ENCODE measurements around the gene TSSK1B.
"Not testable (repeated sequence)": the region's sequence is repeated elsewhere in the genome, so short reads cannot be mapped to it uniquely, and the experiment has no call there.

The TSSK1B gene, protein sequence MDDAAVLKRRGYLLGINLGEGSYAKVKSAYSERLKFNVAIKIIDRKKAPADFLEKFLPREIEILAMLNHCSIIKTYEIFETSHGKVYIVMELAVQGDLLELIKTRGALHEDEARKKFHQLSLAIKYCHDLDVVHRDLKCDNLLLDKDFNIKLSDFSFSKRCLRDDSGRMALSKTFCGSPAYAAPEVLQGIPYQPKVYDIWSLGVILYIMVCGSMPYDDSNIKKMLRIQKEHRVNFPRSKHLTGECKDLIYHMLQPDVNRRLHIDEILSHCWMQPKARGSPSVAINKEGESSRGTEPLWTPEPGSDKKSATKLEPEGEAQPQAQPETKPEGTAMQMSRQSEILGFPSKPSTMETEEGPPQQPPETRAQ

DNA sequence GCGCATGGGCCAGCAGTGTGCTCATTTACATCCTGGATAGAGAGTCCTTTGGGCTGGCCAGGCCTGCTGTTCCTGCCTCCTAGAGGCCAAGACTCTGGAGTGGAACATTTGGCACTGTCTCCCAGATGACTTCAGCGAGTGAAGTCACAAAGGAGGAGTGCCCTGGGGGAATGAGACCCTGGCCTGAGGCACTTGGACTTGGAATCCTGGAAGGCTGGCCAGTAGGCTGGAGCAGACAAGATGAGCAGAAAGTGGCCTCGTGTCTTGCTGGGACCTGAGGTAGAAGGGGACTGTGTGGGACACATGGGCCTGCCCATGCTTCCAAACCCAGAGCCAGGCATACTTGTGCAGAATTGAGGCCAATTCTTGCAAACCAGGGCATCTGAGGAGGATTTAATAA is at the start of gene TSSK1B:
TSS of gene TSSK1B (minus strand) at position 101 of the 400 bp plus-strand sequence. CDS start 150 bp downstream, outside the sequence.
- H3K4me1 Mint-ChIP-seq = no peaks in the 10 kb centered on the region
- no peak within 1 kb of the TSS for H3K4me3 Mint-ChIP-seq
- ATAC-seq (no peak), DNase-seq (no peak)
- H3K27me3 Mint-ChIP-seq = no peaks in the 10 kb centered on the region
- H3K36me3 Mint-ChIP-seq (ENCODE audit: low read depth) = no peaks in the 10 kb centered on the region
- no peak within 1 kb of the TSS for H3K27ac Mint-ChIP-seq
- no peaks in the 10 kb centered on the region for H3K9me3 Mint-ChIP-seq

DNA sequence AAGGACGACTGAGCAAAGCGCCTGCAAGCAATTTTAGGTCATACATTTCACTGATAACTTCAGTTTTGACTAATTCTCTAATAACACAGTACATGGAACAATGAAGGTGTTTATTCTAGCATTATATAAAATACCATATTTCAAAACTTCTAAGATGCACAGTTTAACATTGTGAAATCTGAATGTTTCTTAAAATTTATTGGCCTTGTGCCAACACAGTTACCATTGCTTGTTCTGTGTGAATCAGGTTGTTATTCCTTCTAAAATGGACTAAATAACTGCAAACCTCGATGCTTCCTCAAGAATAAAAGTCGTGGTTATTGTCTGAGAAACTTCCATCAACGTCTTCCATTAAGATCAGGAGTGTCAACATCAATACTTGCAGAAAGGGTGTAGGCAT is 45.5 kb upstream of the TSSK1B start:
- ATAC-seq (no peak), DNase-seq (no peak)
- no peak overlapping the region for H3K27ac Mint-ChIP-seq
- H3K4me1 Mint-ChIP-seq = no peaks in the 10 kb centered on the region
- H3K27me3 Mint-ChIP-seq = peaks cover 44% of the 10 kb centered on the region
- H3K4me3 Mint-ChIP-seq = no peak overlapping the region
- H3K9me3 Mint-ChIP-seq = no peaks in the 10 kb centered on the region
- H3K36me3 Mint-ChIP-seq (ENCODE audit: low read depth) = no peaks in the 10 kb centered on the region

- Mint-ChIP-seq H3K4me1 (no peaks in the 10 kb centered on the region), H3K27me3 (peaks cover 47% of the 10 kb centered on the region), H3K36me3 (ENCODE audit: low read depth) (no peaks in the 10 kb centered on the region), H3K4me3 (no peak overlapping the region), H3K27ac (no peak overlapping the region), H3K9me3 (no peaks in the 10 kb centered on the region)
- ATAC-seq (no peak), DNase-seq (no peak)
Observed at GRCh38 chr5:113478691-113479090, 43.9 kb upstream of the TSSK1B start.

DNA sequence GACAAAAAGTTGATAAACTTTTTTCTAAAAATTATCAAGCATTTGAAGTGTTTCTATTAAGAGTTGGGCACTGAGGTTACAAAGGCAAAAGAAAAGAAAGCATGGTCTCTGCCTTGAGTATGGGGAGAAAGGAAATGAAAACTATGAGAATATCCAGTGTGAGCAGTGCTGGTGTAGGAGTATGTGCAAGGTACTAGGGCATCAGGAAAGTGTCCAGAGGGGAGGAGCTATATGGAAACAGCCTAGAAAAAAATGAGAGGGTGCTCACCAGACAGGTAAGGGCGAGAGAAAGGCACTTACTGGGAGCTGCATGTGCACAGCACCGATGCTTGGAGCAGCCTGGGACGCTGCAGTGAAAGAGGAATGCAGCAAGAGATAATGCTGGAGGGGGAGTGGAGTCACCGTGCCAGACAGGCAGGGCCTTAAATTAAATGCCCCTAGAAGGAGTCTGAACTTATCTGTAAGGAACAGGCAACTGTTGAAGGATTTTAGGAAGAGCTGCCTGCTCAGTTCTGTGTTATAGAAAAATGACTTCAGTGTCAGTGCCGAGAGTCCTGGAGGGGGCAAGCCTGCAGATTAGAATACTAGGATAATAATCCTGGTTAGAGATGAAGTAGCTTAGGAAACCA is 39.4 kb upstream of the TSSK1B start:
- ATAC-seq = no peak
- DNase-seq = no peak
- Mint-ChIP-seq H3K4me1 (no peaks in the 10 kb centered on the region), H3K36me3 (ENCODE audit: low read depth) (no peaks in the 10 kb centered on the region), H3K27me3 (peaks cover 39% of the 10 kb centered on the region), H3K4me3 (no peak overlapping the region), H3K9me3 (peaks cover 4% of the 10 kb centered on the region), H3K27ac (no peak overlapping the region)

DNA sequence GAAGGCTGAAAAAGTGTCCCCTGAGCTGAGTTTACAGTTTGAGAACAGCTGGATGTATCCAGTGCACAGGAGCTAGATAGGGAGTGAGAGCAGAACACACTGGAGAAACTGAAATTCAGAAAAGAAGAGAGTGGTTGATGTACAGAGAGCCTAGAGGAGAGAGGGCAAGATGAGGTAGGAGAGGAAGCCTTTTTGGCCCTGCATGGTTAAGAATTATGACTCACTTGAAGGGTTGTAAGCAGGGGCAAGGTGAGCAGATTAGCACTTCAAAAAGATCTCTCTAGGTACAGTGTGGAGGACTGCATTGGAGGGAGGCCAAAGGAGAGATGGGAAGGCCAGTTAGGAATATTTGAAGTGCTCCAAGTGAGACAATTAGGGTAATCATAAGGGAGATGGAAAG is 28.2 kb upstream of the TSSK1B start:
- DNase-seq = no peak
- H3K9me3 Mint-ChIP-seq = no peaks in the 10 kb centered on the region
- H3K4me1 Mint-ChIP-seq = no peaks in the 10 kb centered on the region
- H3K27me3 Mint-ChIP-seq = peaks cover 4% of the 10 kb centered on the region
- no peak overlapping the region for H3K4me3 Mint-ChIP-seq
- no peak for ATAC-seq
- H3K27ac Mint-ChIP-seq = no peak overlapping the region
- H3K36me3 Mint-ChIP-seq (ENCODE audit: low read depth) = no peaks in the 10 kb centered on the region

DNA sequence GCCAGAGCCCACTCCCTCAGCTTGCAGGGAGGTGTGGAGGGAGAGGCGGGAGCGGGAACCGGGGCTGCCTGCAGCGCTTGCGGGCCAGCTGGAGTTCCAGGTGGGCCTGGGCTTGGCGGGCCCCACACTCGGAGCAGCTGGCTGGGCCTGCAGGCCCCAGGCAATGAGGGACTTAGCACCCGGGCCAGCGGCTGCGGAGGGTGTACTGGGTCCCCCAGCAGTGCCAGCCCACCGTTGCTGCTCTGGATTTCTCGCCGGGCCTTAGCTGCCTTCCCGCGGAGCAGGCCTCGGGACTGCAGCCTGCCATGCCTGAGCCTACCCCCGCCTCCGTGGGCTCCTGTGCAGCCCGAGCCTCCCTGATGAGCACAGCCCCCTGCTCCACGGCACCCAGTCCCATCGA is 22.3 kb upstream of the TSSK1B start:
- H3K36me3 Mint-ChIP-seq (ENCODE audit: low read depth); H3K27me3 Mint-ChIP-seq; ATAC-seq; DNase-seq; H3K4me3 Mint-ChIP-seq; H3K9me3 Mint-ChIP-seq; H3K4me1 Mint-ChIP-seq; H3K27ac Mint-ChIP-seq: not testable (repeated sequence)

- Mint-ChIP-seq H3K4me3 (no peak overlapping the region), H3K27ac (no peak overlapping the region), H3K27me3 (peaks cover 6% of the 10 kb centered on the region), H3K4me1 (peaks cover 3% of the 10 kb centered on the region), H3K9me3 (no peaks in the 10 kb centered on the region), H3K36me3 (ENCODE audit: low read depth) (no peaks in the 10 kb centered on the region)
- DNase-seq (no peak), ATAC-seq (no peak)
Observed at GRCh38 chr5:113452941-113453340, 18.2 kb upstream of the TSSK1B start.

GRCh38 chr5:113451797-113452196 is 17.0 kb upstream of the TSSK1B start:
- Mint-ChIP-seq H3K4me1 (peaks cover 3% of the 10 kb centered on the region), H3K4me3 (no peak overlapping the region), H3K36me3 (ENCODE audit: low read depth) (no peaks in the 10 kb centered on the region), H3K27ac (no peak overlapping the region), H3K9me3 (no peaks in the 10 kb centered on the region), H3K27me3 (peaks cover 13% of the 10 kb centered on the region)
- no peak for ATAC-seq
- DNase-seq = no peak

DNA sequence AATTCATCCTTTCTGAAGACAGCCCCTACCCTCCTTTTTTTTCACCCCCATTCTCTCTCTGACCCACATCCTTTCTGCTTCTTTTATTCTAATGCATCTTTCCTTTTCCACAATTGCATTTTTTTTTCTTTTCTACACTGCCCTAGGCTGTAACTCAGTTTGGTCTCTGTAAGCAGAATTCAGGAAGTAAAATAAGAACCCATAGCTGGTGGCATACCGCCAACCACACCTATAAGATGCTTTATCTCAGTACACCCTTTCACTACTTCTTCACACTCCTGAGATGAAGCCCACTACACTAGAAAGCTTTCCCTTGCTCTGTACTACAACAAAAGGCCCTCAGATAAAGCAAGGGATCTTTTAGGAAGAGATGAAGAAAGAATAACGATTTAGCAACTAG is 16.1 kb upstream of the TSSK1B start:
- no peak overlapping the region for H3K27ac Mint-ChIP-seq
- DNase-seq (no peak), ATAC-seq (no peak)
- peaks cover 3% of the 10 kb centered on the region for H3K4me1 Mint-ChIP-seq
- no peaks in the 10 kb centered on the region for H3K9me3 Mint-ChIP-seq
- peaks cover 13% of the 10 kb centered on the region for H3K27me3 Mint-ChIP-seq
- no peak overlapping the region for H3K4me3 Mint-ChIP-seq
- H3K36me3 Mint-ChIP-seq (ENCODE audit: low read depth) = no peaks in the 10 kb centered on the region

DNA sequence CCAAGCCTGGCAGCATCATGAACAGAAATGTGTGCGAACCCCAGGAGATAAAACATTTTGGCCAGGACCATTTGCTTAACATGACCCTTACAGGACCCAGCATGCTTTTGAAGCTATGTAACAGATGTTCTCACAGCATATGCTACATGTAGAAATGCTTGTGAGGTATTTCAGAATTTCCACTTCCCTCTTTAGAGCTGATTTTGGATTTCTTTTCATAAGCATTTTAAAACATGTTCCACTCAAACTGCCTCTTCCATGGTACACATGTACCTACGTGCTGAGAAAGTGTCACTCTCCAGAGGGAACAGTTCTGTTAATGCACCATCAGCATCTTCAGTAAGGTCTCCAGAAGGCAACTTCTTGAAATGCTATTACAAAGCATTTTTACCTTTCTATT is 15.7 kb upstream of the TSSK1B start:
- Mint-ChIP-seq H3K27me3 (peaks cover 16% of the 10 kb centered on the region), H3K27ac (no peak overlapping the region), H3K9me3 (no peaks in the 10 kb centered on the region), H3K36me3 (ENCODE audit: low read depth) (no peaks in the 10 kb centered on the region), H3K4me3 (no peak overlapping the region), H3K4me1 (peaks cover 3% of the 10 kb centered on the region)
- ATAC-seq (no peak), DNase-seq (no peak)

GRCh38 chr5:113448252-113448651 is 13.5 kb upstream of the TSSK1B start:
- H3K4me1 Mint-ChIP-seq = peaks cover 3% of the 10 kb centered on the region
- no peaks in the 10 kb centered on the region for H3K36me3 Mint-ChIP-seq (ENCODE audit: low read depth)
- no peaks in the 10 kb centered on the region for H3K9me3 Mint-ChIP-seq
- no peak overlapping the region for H3K27ac Mint-ChIP-seq
- peaks cover 22% of the 10 kb centered on the region for H3K27me3 Mint-ChIP-seq
- no peak overlapping the region for H3K4me3 Mint-ChIP-seq
- ATAC-seq (no peak), DNase-seq (no peak)

- Mint-ChIP-seq H3K27me3 (peaks cover 26% of the 10 kb centered on the region), H3K36me3 (ENCODE audit: low read depth) (no peaks in the 10 kb centered on the region), H3K27ac (no peak overlapping the region), H3K4me1 (peaks cover 3% of the 10 kb centered on the region), H3K9me3 (no peaks in the 10 kb centered on the region), H3K4me3 (no peak overlapping the region)
- ATAC-seq = no peak
- no peak for DNase-seq
Observed at GRCh38 chr5:113447498-113448050, 12.8 kb upstream of the TSSK1B start.

GRCh38 chr5:113446358-113446927 is 11.7 kb upstream of the TSSK1B start:
- Mint-ChIP-seq H3K27me3 (peaks cover 30% of the 10 kb centered on the region), H3K4me1 (peaks cover 3% of the 10 kb centered on the region), H3K27ac (no peak overlapping the region), H3K9me3 (no peaks in the 10 kb centered on the region), H3K36me3 (ENCODE audit: low read depth) (no peaks in the 10 kb centered on the region), H3K4me3 (no peak overlapping the region)
- no peak for DNase-seq
- no peak for ATAC-seq

- no peak for DNase-seq
- no peaks in the 10 kb centered on the region for H3K4me1 Mint-ChIP-seq
- H3K27ac Mint-ChIP-seq = no peak overlapping the region
- H3K4me3 Mint-ChIP-seq = no peak overlapping the region
- H3K27me3 Mint-ChIP-seq = peaks cover 10% of the 10 kb centered on the region
- H3K36me3 Mint-ChIP-seq (ENCODE audit: low read depth) = no peaks in the 10 kb centered on the region
- no peak for ATAC-seq
- no peaks in the 10 kb centered on the region for H3K9me3 Mint-ChIP-seq
Observed at GRCh38 chr5:113437111-113437510, 2.3 kb upstream of the TSSK1B start.

DNA sequence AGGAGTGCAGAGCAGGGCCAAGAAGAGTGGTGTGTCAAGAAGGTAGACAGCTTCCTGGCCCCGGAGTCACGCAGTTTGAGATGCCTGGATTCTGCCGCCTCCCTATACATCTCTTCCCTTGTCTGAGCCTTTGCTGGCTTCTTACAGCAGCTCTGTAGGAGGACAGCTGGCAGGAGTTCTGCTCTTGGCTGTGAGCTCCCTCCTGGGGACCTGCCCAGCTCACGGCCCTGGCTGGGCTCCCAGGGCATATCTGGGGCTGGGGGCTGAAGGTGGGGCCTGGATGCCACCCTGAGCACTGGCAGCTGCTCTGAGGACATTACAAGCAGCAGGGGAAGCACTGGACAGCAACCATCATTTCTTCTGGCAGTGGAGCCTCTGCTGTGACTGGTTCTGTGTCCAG is 786 bp upstream of the TSSK1B start:
- Mint-ChIP-seq H3K27ac (no peak overlapping the region), H3K4me3 (no peak overlapping the region), H3K4me1 (no peaks in the 10 kb centered on the region), H3K27me3 (peaks cover 1% of the 10 kb centered on the region), H3K36me3 (ENCODE audit: low read depth) (no peaks in the 10 kb centered on the region), H3K9me3 (no peaks in the 10 kb centered on the region)
- ATAC-seq = no peak
- no peak for DNase-seq
